ENCODE results near the gene ARHGAP31.

- no peak for TF ChIP-seq POLR2A (IDR thresholded peaks at IDR 0.05; ENCODE audit: extremely low read depth, insufficient read length)
- TF ChIP-seq CTCF (IDR thresholded peaks at IDR 0.05; ENCODE audit: low read depth, low read length) = no peak
These were observed 108.6 kb downstream of the ARHGAP31 start for GRCh38 chr3:119402791-119403190.
